OCI-LY7 (cell line): ENCODE results near the gene ATP5PD. TPM values are rescaled to one million over a fixed set of nuclear protein-coding genes. Genes with fewer than 3 reads are reported as not detected.

Experiments
- BruUV-seq: library from RNA; stranded (reverse); fragments of 400-500 nt; replicated peaks from 2 replicates; lab custom pipeline; 2021; lab: Mats Ljungman, UMichigan
- CTCF ChIA-PET: fragments of 300-600 bp; sonication (Branson Sonifier 250); formaldehyde crosslinking; loops from one replicate; lab custom pipeline; 2022; ENCODE audit warnings: antibody characterized with exemption; ENCODE audit not compliant: unreplicated experiment; lab: Charles Lee
- POLR2A ChIA-PET: fragments of 300-600 bp; sonication (Branson Sonifier 250); formaldehyde crosslinking; loops from one replicate; lab custom pipeline; 2022; ENCODE audit warnings: antibody characterized with exemption; lab: Charles Lee
- DNase-seq: peaks from one replicate; pipeline ENCODE4 v3.0.0-alpha.2; 2015; ENCODE audit warnings: low spot score
- H2AFZ ChIP-seq: fragments of 200-600 bp; sonication (generic), shearing (Covaris generic); 2 replicates; pipeline ENCODE4 v1.6.1; 2014; ENCODE audit warnings: mild to moderate bottlenecking, antibody characterized with exemption, low read length, moderate library complexity
- H3K27ac ChIP-seq: fragments of 200-600 bp; sonication (generic); 2 replicates; pipeline ENCODE4 v1.5.1; 2014; ENCODE audit warnings: mixed run types, low read depth, mild to moderate bottlenecking, moderate library complexity, low read length, inconsistent platforms; ENCODE audit not compliant: poor library complexity, severe bottlenecking
- H3K36me3 ChIP-seq: fragments of 200-600 bp; sonication (generic); 2 replicates; pipeline ENCODE4 v1.6.1; 2014; ENCODE audit warnings: mild to moderate bottlenecking, antibody characterized with exemption, low read length, moderate library complexity, mixed read lengths; ENCODE audit not compliant: insufficient read depth
- H3K4me1 ChIP-seq: fragments of 200-600 bp; sonication (generic); 2 replicates; pipeline ENCODE4 v1.5.1; 2014; ENCODE audit warnings: mild to moderate bottlenecking, low read length; ENCODE audit not compliant: insufficient read depth, poor library complexity, severe bottlenecking
- H3K4me2 ChIP-seq: fragments of 200-600 bp; sonication (generic); 2 replicates; pipeline ENCODE4 v1.6.1; 2014; ENCODE audit warnings: mild to moderate bottlenecking, low read length
- H3K4me3 ChIP-seq: fragments of 200-600 bp; sonication (generic); 2 replicates; pipeline ENCODE4 v1.5.1; 2014; ENCODE audit warnings: mild to moderate bottlenecking, low read depth, low read length; ENCODE audit not compliant: poor library complexity, severe bottlenecking
- H3K79me2 ChIP-seq: fragments of 200-600 bp; sonication (generic); 2 replicates; pipeline ENCODE4 v1.6.1; 2016; ENCODE audit warnings: low read depth, mild to moderate bottlenecking, low read length, moderate library complexity, mixed read lengths; ENCODE audit not compliant: insufficient read depth
- H3K9me2 ChIP-seq: fragments of 200-600 bp; sonication (generic); 2 replicates; pipeline ENCODE4 v1.6.1; 2016; ENCODE audit warnings: mild to moderate bottlenecking, low read length, mixed read lengths; ENCODE audit not compliant: insufficient read depth
- H3K9me3 ChIP-seq: fragments of 200-600 bp; sonication (generic); 2 replicates; pipeline ENCODE4 v1.6.1; 2014; ENCODE audit warnings: mild to moderate bottlenecking, mixed run types, low read length, mixed read lengths
- H4K20me1 ChIP-seq: fragments of 200-600 bp; sonication (generic); 2 replicates; pipeline ENCODE4 v1.6.1; 2014; ENCODE audit warnings: mild to moderate bottlenecking, antibody characterized with exemption, low read length, moderate library complexity, mixed read lengths; ENCODE audit not compliant: insufficient read depth
- EZH2phosphoT487 ChIP-seq: fragments of 200-600 bp; sonication (generic); IDR thresholded peaks from 2 replicates; pipeline ENCODE4 v1.6.1; 2018; ENCODE audit warnings: low read depth, borderline replicate concordance, mild to moderate bottlenecking, mixed run types, antibody characterized with exemption, low read length, moderate library complexity, mixed read lengths
- intact Hi-C: fragments of 100-400 bp; cut with micrococcal nuclease; formaldehyde crosslinking; loops from one replicate; pipeline ENCODE4 v1.10.0; 2022; ENCODE audit not compliant: unreplicated experiment
- total RNA-seq, 2 experiments: library from RNA; depleted of rRNA in 1 of 2; stranded (reverse); fragments of >200 nt in 1 of 2; shearing (Covaris generic) in 1 of 2; gene quantifications; 2 replicates each; pipeline ENCODE4 v1.2.3, GENCODE V29; 2014 to 2022
- TF ChIP-seq, protein P1 (sequence below): fragments of 200-600 bp; sonication (generic); conservative IDR thresholded peaks from 2 replicates; pipeline ENCODE4 v1.5.1; 2014; ENCODE audit warnings: mild to moderate bottlenecking, antibody characterized with exemption, low read length, moderate library complexity, mixed read lengths

The ATP5PD gene
- total RNA-seq, 2 experiments from 2014 or later, result 301 to 317 TPM

DNA sequence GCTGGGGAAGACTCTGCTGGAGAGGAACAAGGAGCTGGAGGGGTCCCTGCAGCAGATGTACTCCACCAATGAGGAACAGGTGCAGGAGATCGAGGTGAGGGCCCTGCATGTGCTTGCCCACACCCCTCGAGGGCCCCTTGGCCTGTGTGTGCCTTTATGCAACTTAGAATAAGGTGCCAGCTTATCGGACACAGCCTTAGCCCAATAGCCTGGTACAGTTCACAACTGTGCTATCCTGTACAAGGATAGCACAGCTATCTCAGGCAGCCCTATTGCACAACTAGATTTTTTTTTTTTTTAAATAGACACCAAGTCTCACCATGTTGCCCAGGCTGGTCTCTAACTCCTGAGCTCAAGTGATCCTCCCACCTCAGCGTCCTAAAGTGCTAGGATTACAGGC is 47.2 kb downstream of the ATP5PD start:
- POLR2A ChIA-PET, result interaction anchor here (0.5 to 0.6 kb wide), 2 partner anchors 11 to 385 kb away, joined by 3 to 10 read pairs; no protein-coding TSS in a partner anchor
- H4K20me1 ChIP-seq, result no peaks in the 10 kb centered on the region
- no peak overlapping the region for H3K4me2 ChIP-seq
- TF ChIP-seq, protein P1, sequence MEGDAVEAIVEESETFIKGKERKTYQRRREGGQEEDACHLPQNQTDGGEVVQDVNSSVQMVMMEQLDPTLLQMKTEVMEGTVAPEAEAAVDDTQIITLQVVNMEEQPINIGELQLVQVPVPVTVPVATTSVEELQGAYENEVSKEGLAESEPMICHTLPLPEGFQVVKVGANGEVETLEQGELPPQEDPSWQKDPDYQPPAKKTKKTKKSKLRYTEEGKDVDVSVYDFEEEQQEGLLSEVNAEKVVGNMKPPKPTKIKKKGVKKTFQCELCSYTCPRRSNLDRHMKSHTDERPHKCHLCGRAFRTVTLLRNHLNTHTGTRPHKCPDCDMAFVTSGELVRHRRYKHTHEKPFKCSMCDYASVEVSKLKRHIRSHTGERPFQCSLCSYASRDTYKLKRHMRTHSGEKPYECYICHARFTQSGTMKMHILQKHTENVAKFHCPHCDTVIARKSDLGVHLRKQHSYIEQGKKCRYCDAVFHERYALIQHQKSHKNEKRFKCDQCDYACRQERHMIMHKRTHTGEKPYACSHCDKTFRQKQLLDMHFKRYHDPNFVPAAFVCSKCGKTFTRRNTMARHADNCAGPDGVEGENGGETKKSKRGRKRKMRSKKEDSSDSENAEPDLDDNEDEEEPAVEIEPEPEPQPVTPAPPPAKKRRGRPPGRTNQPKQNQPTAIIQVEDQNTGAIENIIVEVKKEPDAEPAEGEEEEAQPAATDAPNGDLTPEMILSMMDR, result no peak
- no peak for TF ChIP-seq EZH2phosphoT487
- no peak for DNase-seq
- BruUV-seq, result no TSS peak
- no peak overlapping the region for H3K27ac ChIP-seq
- H3K79me2 ChIP-seq, result no peaks in the 10 kb centered on the region
- no peaks in the 10 kb centered on the region for H3K9me2 ChIP-seq
- H2AFZ ChIP-seq, result no peak overlapping the region
- intact Hi-C loops, result no loop called here
- no peak overlapping the region for H3K4me3 ChIP-seq
- CTCF ChIA-PET, result interaction anchor here (0.8 to 1.0 kb wide), 2 partner anchors 25 to 38 kb away, joined by 3 read pairs; no protein-coding TSS in a partner anchor
- no peaks in the 10 kb centered on the region for H3K4me1 ChIP-seq
- no peaks in the 10 kb centered on the region for H3K36me3 ChIP-seq
- H3K9me3 ChIP-seq, result no peaks in the 10 kb centered on the region

DNA sequence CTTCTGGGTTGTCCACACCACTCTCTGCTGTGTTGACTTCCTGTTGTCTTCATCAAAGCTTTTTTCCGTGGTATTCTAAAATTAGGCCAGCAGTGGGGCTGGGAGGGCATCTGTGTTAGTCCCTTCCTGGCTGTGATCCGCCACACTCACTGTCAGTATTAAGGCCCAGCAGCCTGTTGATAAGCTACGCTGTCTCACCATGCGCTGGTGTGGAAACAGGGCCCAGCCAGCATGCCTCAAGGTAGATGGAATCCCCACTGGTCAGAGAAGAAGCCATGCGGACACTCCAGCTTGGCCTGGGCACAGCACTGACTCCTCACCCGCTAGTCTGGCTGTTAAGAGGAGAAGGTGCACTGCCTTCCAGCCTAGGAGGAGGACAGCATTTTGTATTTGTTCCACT is 48.0 kb downstream of the ATP5PD start:
- H2AFZ ChIP-seq, result 0 out of 2 replicates have a peak overlapping the region, but pooled peaks have one; percentile 2
- no peaks in the 10 kb centered on the region for H3K9me2 ChIP-seq
- H3K4me1 ChIP-seq, result no peaks in the 10 kb centered on the region
- H3K4me3 ChIP-seq, result no peak overlapping the region
- no peak overlapping the region for H3K4me2 ChIP-seq
- ChIA-PET POLR2A (no interaction called here), CTCF (interaction anchor here (0.8 kb wide), 1 partner anchor 25 kb away, joined by 3 read pairs; no protein-coding TSS in a partner anchor)
- no peaks in the 10 kb centered on the region for H4K20me1 ChIP-seq
- H3K36me3 ChIP-seq, result no peaks in the 10 kb centered on the region
- no peak for DNase-seq
- no peaks in the 10 kb centered on the region for H3K9me3 ChIP-seq
- H3K79me2 ChIP-seq, result no peaks in the 10 kb centered on the region
- no peak overlapping the region for H3K27ac ChIP-seq
- intact Hi-C loops, result no loop called here
- TF ChIP-seq EZH2phosphoT487, result no peak
- TF ChIP-seq, protein P1, result no peak
- BruUV-seq, result no TSS peak

DNA sequence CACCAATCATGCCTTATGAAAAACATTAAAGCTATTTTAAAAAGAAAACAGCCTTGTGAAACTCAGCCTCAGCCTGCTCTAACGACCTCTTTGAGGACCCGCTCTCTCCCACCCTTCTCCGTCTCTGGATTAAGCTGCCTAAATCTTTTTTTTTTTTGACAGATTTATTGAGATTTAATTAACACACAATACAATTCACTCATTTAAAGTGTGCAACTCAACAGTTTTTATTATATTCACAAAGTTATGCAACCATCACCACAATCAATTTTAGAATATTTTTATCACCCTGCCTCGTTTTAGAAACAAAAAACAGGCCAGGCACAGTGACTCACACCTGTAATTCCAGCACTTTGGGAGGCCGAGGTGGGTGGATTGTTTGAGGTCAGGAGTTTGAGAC is 50.9 kb downstream of the ATP5PD start:
- POLR2A ChIA-PET, result interaction anchor here (1.0 to 2.3 kb wide), 3 partner anchors 8 to 17 kb away, joined by 6 to 9 read pairs (median 6); partner anchors contain the start of genes CDR2L and MRPL58
- BruUV-seq, result no TSS peak
- H3K9me3 ChIP-seq, result no peaks in the 10 kb centered on the region

More for the DNA sequence above, 50.9 kb downstream of the ATP5PD start:
- CTCF ChIA-PET, result no interaction called here
- no peak overlapping the region for H3K4me3 ChIP-seq
- H3K4me2 ChIP-seq, result no peak overlapping the region
- no peaks in the 10 kb centered on the region for H3K36me3 ChIP-seq
- H3K79me2 ChIP-seq, result no peaks in the 10 kb centered on the region
- DNase-seq, result no peak
- TF ChIP-seq EZH2phosphoT487, result no peak
- TF ChIP-seq, protein P1, result no peak
- no peaks in the 10 kb centered on the region for H4K20me1 ChIP-seq
- H3K9me2 ChIP-seq, result no peaks in the 10 kb centered on the region
- intact Hi-C loops, result no loop called here
- H2AFZ ChIP-seq, result no peak overlapping the region
- peaks cover 8% of the 10 kb centered on the region for H3K4me1 ChIP-seq
- no peak overlapping the region for H3K27ac ChIP-seq
